Esophagus squamous epithelium (tissue), 4 donors: Measurements from ENCODE around the gene NUP160.

Experiments used
- CTCF ChIP-seq, 6 experiments: fragments of 450-650 bp in 4 of 6; fragments of 200-600 bp in 2 of 6; sonication (generic) in 2 of 6; IDR thresholded peaks; one replicate each; pipeline ENCODE4 v1.5.1; 2016 to 2019; ENCODE audit warnings: antibody characterized with exemption in 6 of 6, mild to moderate bottlenecking in 4 of 6, moderate library complexity in 4 of 6
- POLR2A ChIP-seq, 4 donors: fragments of 450-650 bp; IDR thresholded peaks; one replicate each; pipeline ENCODE4 v1.6.1; 2017; ENCODE audit warnings: antibody characterized with exemption in 4 of 4, mild to moderate bottlenecking in 4 of 4, moderate library complexity in 3 of 4

GRCh38 chr11:47896199-47896598 is 48.0 kb upstream of the NUP160 start:
- no peak for TF ChIP-seq CTCF (IDR thresholded peaks at IDR 0.05)
- TF ChIP-seq POLR2A (IDR thresholded peaks at IDR 0.05): no peak
